Kidney (tissue), 14 donors: Measurements from ENCODE around the gene GPC6. TPM values are rescaled to one million over a fixed set of nuclear protein-coding genes. Genes with fewer than 3 reads are reported as not detected.

Source experiments
- DNase-seq, 5 donors: peaks; one replicate each; pipeline ENCODE4 v3.0.0-alpha.2; 2013 to 2020
- FAIRE-seq: peaks from 2 replicates; lab custom pipeline; 2012; peaks lifted over from hg19 to GRCh38; lab: Jason Lieb, UNC
- H3K27ac ChIP-seq, 2 donors: one replicate each; pipeline ENCODE4 v1.7.0; 2013; ENCODE audit warnings: low read depth in 2 of 2, low read length in 2 of 2, inconsistent platforms in 1 of 2
- H3K27me3 ChIP-seq: one replicate; pipeline ENCODE4 v1.7.1; 2013; ENCODE audit warnings: low read length, inconsistent platforms; ENCODE audit not compliant: control insufficient read depth, insufficient read depth
- H3K36me3 ChIP-seq, 3 donors: one replicate each; pipeline versions ENCODE4 v1.7.0 to v1.7.1; 2013; ENCODE audit warnings: low read length in 3 of 3, control low read depth in 1 of 3, inconsistent platforms in 1 of 3; ENCODE audit not compliant: insufficient read depth in 3 of 3, control insufficient read depth in 2 of 3
- H3K4me1 ChIP-seq, 3 donors: one replicate each; pipeline versions ENCODE4 v1.7.0 to v1.7.1; 2013; ENCODE audit warnings: low read length in 3 of 3, inconsistent platforms in 1 of 3, low read depth in 1 of 3; ENCODE audit not compliant: control insufficient read depth in 2 of 3, insufficient read depth in 2 of 3
- H3K4me3 ChIP-seq, 3 donors: one replicate each; pipeline versions ENCODE4 v1.7.0 to v1.8.1; 2013; ENCODE audit warnings: low read length in 3 of 3, control low read depth in 1 of 3, inconsistent platforms in 1 of 3
- H3K9ac ChIP-seq, 3 donors: one replicate each; pipeline versions ENCODE4 v1.7.0 to v1.7.1; 2013; ENCODE audit warnings: low read length in 3 of 3, control low read depth in 1 of 3, inconsistent platforms in 1 of 3
- H3K9me3 ChIP-seq, 3 donors: one replicate each; pipeline versions ENCODE4 v1.7.0 to v1.7.1; 2013; ENCODE audit warnings: low read length in 3 of 3, control low read depth in 1 of 3, inconsistent platforms in 1 of 3; ENCODE audit not compliant: control insufficient read depth in 2 of 3, insufficient read depth in 1 of 3
- intact Hi-C: fragments of 100-400 bp; cut with DNase I; formaldehyde crosslinking; loops from one replicate; pipeline ENCODE4 v1.11.1; 2022
- polyA plus RNA-seq: library from polyadenylated mRNA; stranded (reverse); fragments of 350-450 nt; fragmentation: Illumina TruSeq; extraction: RNeasy Lipid Tissue Mini Kit (QIAGEN cat#74804); gene quantifications from one replicate; pipeline ENCODE4 v1.2.3, GENCODE V29; 2014; ENCODE audit warnings: low read depth, low replicate concordance; ENCODE audit not compliant: insufficient read depth
- total RNA-seq: library from RNA; stranded (reverse); fragmentation: NEBNext Ultra II Directional; extraction: Animal tissue kit (Norgen Biotek cat#: 25700); gene quantifications from one replicate; pipeline ENCODE4 v1.2.1, GENCODE V29; 2021
- TF ChIP-seq, protein P1 (sequence below): IDR thresholded peaks from 3 replicates; pipeline ENCODE4 v1.5.1; 2012; ENCODE audit warnings: mild to moderate bottlenecking, moderate library complexity, borderline replicate concordance; ENCODE audit not compliant: insufficient read depth; ENCODE audit errors: extremely low read depth
- donor health status: control.
- donor health status: control.
- donor health status: control.
- donor health status: control.
- donor health status: control.
- donor health status: DM: yes; HTN: yes; CAD: no.
- donor health status: Normal renal cell carcinoma (clear cell type).

GPC6 gene
- total and polyA plus RNA-seq, 2 donors from 2014 or later, result 6.2 to 15.5 TPM

DNA sequence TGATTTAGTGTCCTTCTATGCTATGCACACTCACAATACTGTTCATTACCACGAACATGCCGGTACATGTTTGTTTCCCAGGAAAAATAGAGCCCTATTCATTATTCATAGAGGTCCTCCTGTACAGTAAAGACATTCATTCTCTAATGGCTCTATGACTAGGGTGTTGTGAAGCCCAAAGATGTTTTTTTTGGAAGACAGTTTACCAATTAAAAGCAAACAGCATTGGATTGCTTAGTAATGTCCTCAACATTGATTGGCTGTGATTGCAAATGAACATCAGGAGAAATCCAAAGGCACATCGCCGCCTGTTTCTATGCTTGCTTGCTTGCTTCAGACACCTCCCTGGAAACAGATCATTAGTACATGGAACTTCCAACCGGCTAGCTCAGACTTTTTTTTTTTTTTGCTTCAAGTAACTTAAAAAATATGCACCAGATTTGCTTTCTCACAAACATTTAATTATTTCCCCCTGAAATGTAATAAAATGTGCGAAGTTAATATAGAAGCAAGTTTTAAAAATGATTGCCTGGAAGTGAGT is 8.8 kb upstream of the GPC6 start:
- FAIRE-seq, result no peak
- H3K4me3 ChIP-seq, result no peak overlapping the region
- intact Hi-C loops, result no loop called here
- H3K9ac ChIP-seq, result no peak overlapping the region
- no peaks in the 10 kb centered on the region for H3K4me1 ChIP-seq
- no peaks in the 10 kb centered on the region for H3K36me3 ChIP-seq
- no peaks in the 10 kb centered on the region for H3K27me3 ChIP-seq
- TF ChIP-seq, protein P1, sequence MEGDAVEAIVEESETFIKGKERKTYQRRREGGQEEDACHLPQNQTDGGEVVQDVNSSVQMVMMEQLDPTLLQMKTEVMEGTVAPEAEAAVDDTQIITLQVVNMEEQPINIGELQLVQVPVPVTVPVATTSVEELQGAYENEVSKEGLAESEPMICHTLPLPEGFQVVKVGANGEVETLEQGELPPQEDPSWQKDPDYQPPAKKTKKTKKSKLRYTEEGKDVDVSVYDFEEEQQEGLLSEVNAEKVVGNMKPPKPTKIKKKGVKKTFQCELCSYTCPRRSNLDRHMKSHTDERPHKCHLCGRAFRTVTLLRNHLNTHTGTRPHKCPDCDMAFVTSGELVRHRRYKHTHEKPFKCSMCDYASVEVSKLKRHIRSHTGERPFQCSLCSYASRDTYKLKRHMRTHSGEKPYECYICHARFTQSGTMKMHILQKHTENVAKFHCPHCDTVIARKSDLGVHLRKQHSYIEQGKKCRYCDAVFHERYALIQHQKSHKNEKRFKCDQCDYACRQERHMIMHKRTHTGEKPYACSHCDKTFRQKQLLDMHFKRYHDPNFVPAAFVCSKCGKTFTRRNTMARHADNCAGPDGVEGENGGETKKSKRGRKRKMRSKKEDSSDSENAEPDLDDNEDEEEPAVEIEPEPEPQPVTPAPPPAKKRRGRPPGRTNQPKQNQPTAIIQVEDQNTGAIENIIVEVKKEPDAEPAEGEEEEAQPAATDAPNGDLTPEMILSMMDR, result no peak
- H3K9me3 ChIP-seq, result no peaks in the 10 kb centered on the region
- DNase-seq, result no peak
- no peak overlapping the region for H3K27ac ChIP-seq

DNA sequence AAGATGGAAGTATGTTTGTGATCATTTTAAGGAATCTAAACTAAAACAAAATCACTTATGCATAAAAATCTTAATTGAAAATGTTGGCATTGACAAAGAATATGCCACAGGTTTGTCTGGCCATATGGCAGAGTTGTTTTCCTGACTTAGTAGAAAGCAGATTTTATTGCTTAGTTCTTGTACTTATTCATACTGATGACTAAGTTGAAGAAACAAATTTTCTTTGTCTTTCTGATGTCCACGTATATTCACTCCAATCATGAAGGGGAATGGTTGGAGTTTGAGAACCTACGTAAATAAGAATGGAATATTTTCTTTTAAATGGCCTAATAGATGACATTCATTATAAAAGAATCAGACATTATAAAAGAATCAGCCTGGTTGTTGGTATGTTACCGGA is 8.0 kb upstream of the GPC6 start:
- intact Hi-C loops, result no loop called here
- TF ChIP-seq, protein P1, result no peak
- no peak overlapping the region for H3K9ac ChIP-seq
- no peak for FAIRE-seq
- H3K4me3 ChIP-seq, result no peak overlapping the region
- H3K9me3 ChIP-seq, result no peaks in the 10 kb centered on the region
- H3K27me3 ChIP-seq, result no peaks in the 10 kb centered on the region
- H3K27ac ChIP-seq, result no peak overlapping the region
- no peaks in the 10 kb centered on the region for H3K36me3 ChIP-seq
- DNase-seq, result no peak
- no peaks in the 10 kb centered on the region for H3K4me1 ChIP-seq

DNA sequence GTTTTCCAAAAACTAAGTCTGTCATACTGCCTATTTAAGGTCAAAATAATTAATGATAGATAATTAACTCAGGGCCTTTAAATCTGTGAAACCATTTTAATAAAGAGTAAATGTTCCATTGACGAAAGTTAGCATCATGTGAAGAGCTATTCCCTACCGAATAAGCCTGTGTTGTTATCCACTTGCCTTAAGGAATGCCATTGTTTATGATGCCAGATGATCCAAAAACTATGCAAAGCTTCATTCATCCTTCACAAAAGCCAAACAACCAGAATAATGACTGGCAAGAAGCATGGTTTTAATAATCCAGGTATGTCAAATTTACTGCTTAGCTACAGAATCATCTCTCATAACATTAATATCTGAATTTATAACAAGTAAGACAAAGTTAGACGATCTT is 6.5 kb upstream of the GPC6 start:
- Histone ChIP-seq H3K4me3 (no peak overlapping the region), H3K27ac (no peak overlapping the region), H3K9me3 (no peaks in the 10 kb centered on the region), H3K36me3 (no peaks in the 10 kb centered on the region), H3K9ac (no peak overlapping the region), H3K27me3 (no peaks in the 10 kb centered on the region), H3K4me1 (no peaks in the 10 kb centered on the region)
- FAIRE-seq, result no peak
- TF ChIP-seq, protein P1, result no peak
- DNase-seq, result no peak
- intact Hi-C loops, result no loop called here

DNA sequence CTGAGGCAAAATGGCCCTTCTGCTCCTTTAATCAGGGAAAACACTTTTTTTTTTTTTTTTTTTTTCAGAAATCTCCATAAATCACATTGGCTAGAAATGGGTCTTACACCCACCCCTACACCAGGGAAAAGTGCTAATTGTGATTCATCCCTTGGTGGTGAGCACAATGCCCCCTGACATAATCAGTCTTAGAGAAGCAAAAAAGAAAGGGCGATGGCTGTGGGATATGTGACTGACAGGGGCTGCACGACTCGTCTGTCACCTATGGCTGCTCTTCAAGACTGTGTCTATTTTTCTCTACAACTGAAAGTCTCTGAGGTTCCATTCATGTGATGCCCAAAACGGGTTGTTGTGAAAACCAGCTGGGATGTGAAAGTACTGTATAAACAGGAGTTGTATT is 3.6 kb upstream of the GPC6 start:
- no peak overlapping the region for H3K4me3 ChIP-seq
- DNase-seq (no peak), FAIRE-seq (no peak)
- no peak overlapping the region for H3K9ac ChIP-seq
- H3K4me1 ChIP-seq, result peaks cover 0 to 2% (median 0%) of the 10 kb centered on the region in 3 donors
- H3K36me3 ChIP-seq, result no peaks in the 10 kb centered on the region
- intact Hi-C loops, result no loop called here
- H3K9me3 ChIP-seq, result no peaks in the 10 kb centered on the region
- H3K27me3 ChIP-seq, result no peaks in the 10 kb centered on the region
- TF ChIP-seq, protein P1, result no peak
- no peak overlapping the region for H3K27ac ChIP-seq
